Neural cell (in vitro differentiated cells): ENCODE results near the gene IPO8.

Experiments
- EZH2 ChIP-seq: fragments of 200-600, 300-800 bp; shearing (Covaris generic), sonication (generic); IDR thresholded peaks from 2 replicates; pipeline ENCODE4 v1.6.1; 2014; ENCODE audit warnings: antibody characterized with exemption, low read length, borderline replicate concordance, mild to moderate bottlenecking; ENCODE audit not compliant: insufficient read depth, poor library complexity, severe bottlenecking
- TF ChIP-seq, protein P1 (sequence below): fragments of 450-650 bp; IDR thresholded peaks from 2 replicates; pipeline ENCODE4 v1.5.1; 2014; ENCODE audit warnings: antibody characterized with exemption, mild to moderate bottlenecking, moderate library complexity; ENCODE audit not compliant: poor library complexity, severe bottlenecking

DNA sequence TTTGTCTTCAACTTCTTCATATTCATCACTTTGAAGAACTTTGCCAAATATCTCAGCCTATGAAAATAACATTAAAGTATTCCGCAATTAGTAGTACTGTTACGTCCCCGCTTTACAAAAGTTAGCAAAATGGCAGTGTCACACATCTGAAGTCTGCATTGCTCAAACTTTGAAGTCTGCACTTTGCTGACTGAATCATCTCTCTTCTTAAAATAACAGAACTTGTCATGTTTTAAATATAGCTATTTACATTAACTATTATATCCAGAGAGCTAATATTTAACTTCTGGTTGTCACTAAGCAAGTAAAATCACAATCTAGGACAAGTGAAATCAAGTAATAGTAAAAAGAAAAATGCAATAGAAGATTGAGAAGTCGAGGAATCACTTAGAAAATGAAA lies 34.5 kb downstream of the IPO8 start:
- TF ChIP-seq EZH2: no peak
- TF ChIP-seq, protein P1, sequence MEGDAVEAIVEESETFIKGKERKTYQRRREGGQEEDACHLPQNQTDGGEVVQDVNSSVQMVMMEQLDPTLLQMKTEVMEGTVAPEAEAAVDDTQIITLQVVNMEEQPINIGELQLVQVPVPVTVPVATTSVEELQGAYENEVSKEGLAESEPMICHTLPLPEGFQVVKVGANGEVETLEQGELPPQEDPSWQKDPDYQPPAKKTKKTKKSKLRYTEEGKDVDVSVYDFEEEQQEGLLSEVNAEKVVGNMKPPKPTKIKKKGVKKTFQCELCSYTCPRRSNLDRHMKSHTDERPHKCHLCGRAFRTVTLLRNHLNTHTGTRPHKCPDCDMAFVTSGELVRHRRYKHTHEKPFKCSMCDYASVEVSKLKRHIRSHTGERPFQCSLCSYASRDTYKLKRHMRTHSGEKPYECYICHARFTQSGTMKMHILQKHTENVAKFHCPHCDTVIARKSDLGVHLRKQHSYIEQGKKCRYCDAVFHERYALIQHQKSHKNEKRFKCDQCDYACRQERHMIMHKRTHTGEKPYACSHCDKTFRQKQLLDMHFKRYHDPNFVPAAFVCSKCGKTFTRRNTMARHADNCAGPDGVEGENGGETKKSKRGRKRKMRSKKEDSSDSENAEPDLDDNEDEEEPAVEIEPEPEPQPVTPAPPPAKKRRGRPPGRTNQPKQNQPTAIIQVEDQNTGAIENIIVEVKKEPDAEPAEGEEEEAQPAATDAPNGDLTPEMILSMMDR: no peak
